CD4-positive, CD25-positive, alpha-beta regulatory T cell (primary cell): ENCODE results near the gene ATP1B4. TPM values are rescaled to one million over a fixed set of nuclear protein-coding genes. Genes with fewer than 3 reads are reported as not detected.
"Not testable (repeated sequence)": the region's sequence is repeated elsewhere in the genome, so short reads cannot be mapped to it uniquely, and the experiment has no call there.

Source experiments
- ATAC-seq, 2 donors: fragments of 150-1000 bp; cut with Tn5 transposase; one replicate each; pipeline ENCODE4 v1.10.0; 2021; ENCODE audit warnings: low read depth in 2 of 2, moderate number of reproducible peaks in 2 of 2, moderate library complexity in 1 of 2
- DNase-seq, 3 donors: peaks; one replicate each; pipeline versions ENCODE4 v3.0.0 to v3.0.0-alpha.2; 2012 to 2022; ENCODE audit warnings: mixed read lengths in 1 of 3
- H3K27ac ChIP-seq: one replicate; pipeline ENCODE4 v1.7.0; 2013; ENCODE audit warnings: mild to moderate bottlenecking, low read length; ENCODE audit not compliant: insufficient read depth, poor library complexity, severe bottlenecking
- H3K27me3 ChIP-seq: one replicate; pipeline ENCODE4 v1.7.0; 2013; ENCODE audit warnings: low read length; ENCODE audit not compliant: control insufficient read depth, insufficient read depth
- H3K36me3 ChIP-seq: one replicate; pipeline ENCODE4 v1.7.0; 2013; ENCODE audit warnings: mild to moderate bottlenecking, low read length, moderate library complexity; ENCODE audit not compliant: control insufficient read depth, insufficient read depth
- H3K4me1 ChIP-seq: 2 replicates; pipeline ENCODE4 v1.7.0; 2013; ENCODE audit warnings: mild to moderate bottlenecking, low read length; ENCODE audit not compliant: insufficient read depth, control insufficient read depth, poor library complexity, severe bottlenecking
- H3K4me3 ChIP-seq: one replicate; pipeline ENCODE4 v1.7.0; 2013; ENCODE audit warnings: low read depth, mild to moderate bottlenecking, low read length, moderate library complexity
- H3K9me3 ChIP-seq, 2 experiments: 1 replicate in 1 of 2; 2 replicates in 1 of 2; pipeline ENCODE4 v1.7.0; 2013; ENCODE audit warnings: low read length in 2 of 2, mild to moderate bottlenecking in 1 of 2, moderate library complexity in 1 of 2; ENCODE audit not compliant: control insufficient read depth in 2 of 2
- H3K27ac Mint-ChIP-seq, 3 donors: one replicate each; pipeline ENCODE4 v1.8.0; 2020 to 2022; ENCODE audit warnings: mild to moderate bottlenecking in 3 of 3, mixed read lengths in 3 of 3, moderate library complexity in 2 of 3
- H3K27me3 Mint-ChIP-seq: one replicate; pipeline ENCODE4 v1.8.0; 2022; ENCODE audit warnings: mild to moderate bottlenecking, mixed read lengths
- H3K36me3 Mint-ChIP-seq: one replicate; pipeline ENCODE4 v1.8.0; 2020; ENCODE audit warnings: mixed read lengths
- H3K4me1 Mint-ChIP-seq, 4 donors: one replicate each; pipeline ENCODE4 v1.8.0; 2020 to 2022; ENCODE audit warnings: mixed read lengths in 4 of 4, mild to moderate bottlenecking in 1 of 4
- H3K4me3 Mint-ChIP-seq, 4 donors: one replicate each; pipeline ENCODE4 v1.8.0; 2020 to 2022; ENCODE audit warnings: mild to moderate bottlenecking in 4 of 4, mixed read lengths in 4 of 4, moderate library complexity in 3 of 4
- H3K9me3 Mint-ChIP-seq, 7 donors: one replicate each; pipeline ENCODE4 v1.8.0; 2020 to 2022; ENCODE audit warnings: mixed read lengths in 7 of 7, mild to moderate bottlenecking in 3 of 7, moderate library complexity in 2 of 7
- polyA plus RNA-seq, 4 donors: library from polyadenylated mRNA; unstranded; fragments of 300-500 nt; fragmentation: Illumina TruSeq; gene quantifications; one replicate each; pipeline ENCODE4 v1.2.3, GENCODE V29; 2021
- total RNA-seq: library from RNA; stranded (reverse); gene quantifications from one replicate; pipeline ENCODE4 v1.2.3, GENCODE V29; 2022

Gene ATP1B4
- total and polyA plus RNA-seq, 5 donors from 2014 or later, result not detected

DNA sequence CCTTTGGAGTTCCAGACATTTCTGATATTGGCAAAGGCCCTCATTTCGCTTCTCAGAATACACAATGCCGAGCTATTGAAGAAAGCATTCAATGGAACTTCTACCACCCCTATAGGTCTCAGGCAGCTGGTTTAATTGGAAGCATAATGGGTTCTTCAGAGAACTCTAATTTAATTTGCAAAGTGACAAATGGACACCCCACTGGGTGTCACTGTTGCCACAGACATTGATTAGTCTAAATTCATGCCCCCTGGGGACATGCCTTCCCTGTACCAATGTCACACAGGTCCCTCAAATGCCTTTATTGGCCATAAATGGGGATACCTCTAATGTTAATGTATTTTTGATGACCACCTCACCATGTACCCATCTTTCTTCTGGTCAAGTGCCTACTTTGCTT lies 27.7 kb upstream of the ATP1B4 start:
- H3K4me3 Mint-ChIP-seq, result no peak overlapping the region
- no peak overlapping the region for H3K27ac Mint-ChIP-seq
- H3K9me3 ChIP-seq, result peaks cover 4 to 21% of the 10 kb centered on the region in 2 experiments
- no peaks in the 10 kb centered on the region for H3K4me1 Mint-ChIP-seq
- H3K4me1 ChIP-seq, result no peaks in the 10 kb centered on the region
- ATAC-seq, result no peak
- H3K36me3 Mint-ChIP-seq, result no peaks in the 10 kb centered on the region
- no peak overlapping the region for H3K27ac ChIP-seq
- no peak overlapping the region for H3K4me3 ChIP-seq
- H3K36me3 ChIP-seq, result no peaks in the 10 kb centered on the region
- peaks cover 0 to 11% (median 5%) of the 10 kb centered on the region in 7 donors for H3K9me3 Mint-ChIP-seq
- peaks cover 10% of the 10 kb centered on the region for H3K27me3 Mint-ChIP-seq
- peak in 1 of 3 donors; percentile 24 for DNase-seq
- no peaks in the 10 kb centered on the region for H3K27me3 ChIP-seq

DNA sequence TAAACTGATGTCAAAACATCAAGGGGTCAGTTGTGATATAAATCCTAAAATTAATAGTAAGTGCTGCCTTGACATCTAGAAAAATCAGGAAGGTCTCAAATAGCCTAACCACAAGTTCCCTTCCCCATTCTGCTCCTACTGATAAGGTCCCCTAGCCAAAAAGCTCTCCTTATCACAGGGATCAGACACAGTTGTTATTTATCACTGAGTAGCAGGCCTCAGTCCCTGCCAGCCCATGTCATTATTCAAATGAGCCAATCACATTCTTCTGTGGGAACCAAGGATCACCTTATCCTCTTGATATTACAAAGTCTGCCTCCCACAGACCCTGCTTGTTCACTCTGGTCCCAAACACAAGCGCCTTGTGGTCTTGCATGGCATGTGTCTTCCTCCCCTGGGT lies 27.3 kb upstream of the ATP1B4 start:
- Histone ChIP-seq H3K36me3 (no peaks in the 10 kb centered on the region), H3K9me3 (peaks cover 4 to 24% of the 10 kb centered on the region in 2 experiments), H3K27ac (no peak overlapping the region), H3K27me3 (no peaks in the 10 kb centered on the region), H3K4me3 (no peak overlapping the region), H3K4me1 (no peaks in the 10 kb centered on the region)
- Mint-ChIP-seq H3K4me3 (no peak overlapping the region), H3K4me1 (no peaks in the 10 kb centered on the region), H3K36me3 (no peaks in the 10 kb centered on the region), H3K27ac (no peak overlapping the region), H3K27me3 (peaks cover 10% of the 10 kb centered on the region), H3K9me3 (peaks cover 0 to 16% (median 5%) of the 10 kb centered on the region in 7 donors)
- DNase-seq (no peak), ATAC-seq (no peak)

DNA sequence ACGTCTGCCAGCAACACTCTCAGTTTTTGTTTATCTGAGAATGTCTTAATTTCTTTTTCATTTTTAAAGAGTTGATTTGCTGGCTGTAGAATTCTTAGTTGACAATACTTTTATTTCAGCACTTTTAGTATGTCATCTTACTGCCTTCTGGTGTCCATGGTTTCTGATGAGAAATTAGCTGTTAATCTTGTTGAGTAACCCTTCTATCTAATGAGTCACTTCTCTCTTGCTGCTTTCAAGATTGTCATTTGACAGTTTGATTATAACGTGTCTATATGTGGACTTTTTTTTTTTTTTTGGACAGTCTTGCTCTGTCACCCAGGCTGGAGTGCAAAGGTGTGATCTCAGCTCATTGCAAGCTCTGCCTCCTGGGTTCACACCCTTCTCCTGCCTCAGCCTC lies 26.6 kb upstream of the ATP1B4 start:
- peaks cover 4 to 26% of the 10 kb centered on the region in 2 experiments for H3K9me3 ChIP-seq
- Mint-ChIP-seq H3K4me1 (no peaks in the 10 kb centered on the region), H3K27ac (no peak overlapping the region), H3K27me3 (peaks cover 10% of the 10 kb centered on the region), H3K36me3 (no peaks in the 10 kb centered on the region), H3K9me3 (peaks cover 0 to 18% (median 5%) of the 10 kb centered on the region in 7 donors), H3K4me3 (no peak overlapping the region)
- ATAC-seq (no peak), DNase-seq (no peak)
- no peaks in the 10 kb centered on the region for H3K27me3 ChIP-seq
- no peaks in the 10 kb centered on the region for H3K4me1 ChIP-seq
- no peaks in the 10 kb centered on the region for H3K36me3 ChIP-seq
- H3K4me3 ChIP-seq, result no peak overlapping the region
- H3K27ac ChIP-seq, result no peak overlapping the region

DNA sequence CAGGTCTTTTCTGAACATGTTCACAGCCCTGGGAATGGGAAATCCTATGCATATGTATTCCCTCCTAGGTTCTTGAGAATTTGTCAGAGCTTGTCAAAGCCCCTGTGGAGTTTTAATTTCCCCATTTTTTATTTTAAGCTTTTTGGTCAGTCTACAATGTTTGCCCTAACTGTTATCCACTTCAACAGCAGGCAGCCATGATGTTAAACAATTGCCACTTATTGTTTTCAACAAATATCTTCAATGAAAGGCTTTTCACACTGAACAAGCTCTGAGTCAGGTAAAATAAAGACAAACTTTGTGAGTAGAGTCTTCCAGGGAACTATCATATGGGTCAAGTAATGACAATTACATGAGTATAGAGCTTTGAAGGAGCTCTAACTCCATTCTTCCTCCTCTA lies 25.0 kb upstream of the ATP1B4 start:
- H3K4me1 ChIP-seq, result no peaks in the 10 kb centered on the region
- peaks cover 4 to 26% of the 10 kb centered on the region in 2 experiments for H3K9me3 ChIP-seq
- ATAC-seq (no peak), DNase-seq (no peak)
- no peaks in the 10 kb centered on the region for H3K27me3 ChIP-seq
- no peak overlapping the region for H3K27ac ChIP-seq
- H3K36me3 ChIP-seq, result no peaks in the 10 kb centered on the region
- H3K9me3 Mint-ChIP-seq, result peaks cover 0 to 22% (median 7%) of the 10 kb centered on the region in 7 donors
- no peak overlapping the region for H3K27ac Mint-ChIP-seq
- H3K4me3 Mint-ChIP-seq, result no peak overlapping the region
- no peaks in the 10 kb centered on the region for H3K36me3 Mint-ChIP-seq
- H3K27me3 Mint-ChIP-seq, result peaks cover 10% of the 10 kb centered on the region
- H3K4me1 Mint-ChIP-seq, result no peaks in the 10 kb centered on the region
- H3K4me3 ChIP-seq, result no peak overlapping the region

DNA sequence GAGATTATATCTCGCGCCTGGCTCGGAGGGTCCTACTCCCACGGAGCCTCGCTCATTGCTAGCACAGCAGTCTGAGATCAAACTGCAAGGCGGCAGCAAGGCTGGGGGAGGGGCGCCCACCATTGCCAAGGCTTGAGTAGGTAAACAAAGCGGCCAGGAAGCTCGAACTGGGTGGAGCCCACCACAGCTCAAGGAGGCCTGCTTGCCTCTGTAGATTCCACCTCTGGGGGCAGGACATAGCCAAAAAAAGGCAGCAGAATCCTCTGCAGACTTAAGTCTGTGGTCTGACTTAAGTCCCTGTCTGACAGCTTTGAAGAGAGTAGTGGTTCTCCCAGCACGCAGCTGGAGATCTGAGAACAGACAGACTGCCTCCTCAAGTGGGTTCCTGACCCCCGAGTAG lies 17.3 kb upstream of the ATP1B4 start:
- H3K9me3 Mint-ChIP-seq, H3K4me3 ChIP-seq, H3K9me3 ChIP-seq, H3K36me3 Mint-ChIP-seq, H3K27me3 Mint-ChIP-seq, H3K27ac ChIP-seq, H3K27ac Mint-ChIP-seq, H3K36me3 ChIP-seq, H3K4me3 Mint-ChIP-seq, ATAC-seq, H3K27me3 ChIP-seq, H3K4me1 ChIP-seq: not testable (repeated sequence)
- peaks cover 0 to 12% (median 0%) of the 10 kb centered on the region in 4 donors for H3K4me1 Mint-ChIP-seq
- peak in 1 of 3 donors; percentile 55 for DNase-seq

DNA sequence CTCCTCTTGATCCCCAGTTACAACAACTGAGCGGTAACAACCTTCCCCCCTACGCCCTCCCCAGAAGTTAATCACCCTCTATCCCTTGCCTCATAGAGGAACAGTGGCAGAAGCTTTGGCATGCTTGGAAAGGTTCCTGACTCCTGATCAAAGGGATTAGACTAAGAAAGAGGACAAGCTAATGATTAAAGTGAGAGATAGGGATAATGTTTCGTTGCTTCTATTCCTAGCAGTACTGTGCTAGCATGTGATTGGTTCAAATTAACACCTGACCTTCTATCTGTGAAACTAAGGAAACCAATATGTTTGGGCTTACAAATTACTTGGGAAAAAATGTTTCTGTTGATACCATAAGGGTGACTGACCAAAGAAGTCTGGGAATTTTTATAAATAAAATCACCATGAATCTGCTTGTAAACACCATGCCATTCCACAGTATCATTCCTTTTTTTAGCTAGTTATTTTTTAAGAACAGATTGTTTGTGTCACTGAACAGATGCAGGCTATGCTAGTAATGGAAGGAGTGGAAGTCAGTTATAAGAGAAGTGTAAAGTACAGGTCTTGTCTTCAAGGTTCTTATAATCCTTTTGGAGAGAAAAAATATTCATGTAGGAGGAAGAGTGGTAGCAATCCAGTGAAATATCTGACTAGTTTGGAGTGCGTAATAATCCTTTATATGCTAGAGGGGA lies 11.3 kb upstream of the ATP1B4 start:
- H3K4me3 Mint-ChIP-seq, result no peak overlapping the region
- Histone ChIP-seq H3K36me3 (no peaks in the 10 kb centered on the region), H3K27ac (no peak overlapping the region), H3K9me3 (no peaks in the 10 kb centered on the region), H3K27me3 (no peaks in the 10 kb centered on the region), H3K4me1 (no peaks in the 10 kb centered on the region), H3K4me3 (no peak overlapping the region)
- no peaks in the 10 kb centered on the region for H3K36me3 Mint-ChIP-seq
- ATAC-seq, result no peak
- peaks cover 0 to 7% (median 2%) of the 10 kb centered on the region in 7 donors for H3K9me3 Mint-ChIP-seq
- H3K4me1 Mint-ChIP-seq, result no peaks in the 10 kb centered on the region
- H3K27me3 Mint-ChIP-seq, result peaks cover 15% of the 10 kb centered on the region
- no peak overlapping the region for H3K27ac Mint-ChIP-seq
- no peak for DNase-seq

DNA sequence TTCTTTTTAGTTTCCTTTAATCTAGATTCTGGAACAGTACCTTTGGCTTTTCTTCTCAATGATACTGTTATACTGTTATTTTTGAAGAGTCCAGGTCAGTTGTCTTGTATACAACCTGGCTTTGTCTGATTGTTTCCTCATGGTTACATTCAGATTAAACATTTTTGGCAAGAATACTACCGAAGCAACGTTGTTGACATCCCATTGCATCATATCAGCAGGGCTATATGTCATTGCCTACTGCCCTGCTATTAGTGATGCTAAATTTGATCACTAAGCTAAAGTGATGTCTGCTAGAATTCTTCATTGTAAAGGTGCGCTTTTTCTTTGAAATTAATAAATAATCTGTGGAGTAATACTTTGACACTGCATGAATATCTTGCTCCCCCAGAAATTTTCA lies 5.8 kb upstream of the ATP1B4 start:
- no peak for DNase-seq
- ATAC-seq, result no peak
- Mint-ChIP-seq H3K4me3 (no peak overlapping the region), H3K27ac (no peak overlapping the region), H3K36me3 (no peaks in the 10 kb centered on the region), H3K9me3 (peaks cover 0 to 5% (median 0%) of the 10 kb centered on the region in 7 donors), H3K27me3 (peaks cover 24% of the 10 kb centered on the region), H3K4me1 (no peaks in the 10 kb centered on the region)
- Histone ChIP-seq H3K9me3 (no peaks in the 10 kb centered on the region), H3K4me3 (no peak overlapping the region), H3K27me3 (no peaks in the 10 kb centered on the region), H3K4me1 (no peaks in the 10 kb centered on the region), H3K36me3 (no peaks in the 10 kb centered on the region), H3K27ac (no peak overlapping the region)

DNA sequence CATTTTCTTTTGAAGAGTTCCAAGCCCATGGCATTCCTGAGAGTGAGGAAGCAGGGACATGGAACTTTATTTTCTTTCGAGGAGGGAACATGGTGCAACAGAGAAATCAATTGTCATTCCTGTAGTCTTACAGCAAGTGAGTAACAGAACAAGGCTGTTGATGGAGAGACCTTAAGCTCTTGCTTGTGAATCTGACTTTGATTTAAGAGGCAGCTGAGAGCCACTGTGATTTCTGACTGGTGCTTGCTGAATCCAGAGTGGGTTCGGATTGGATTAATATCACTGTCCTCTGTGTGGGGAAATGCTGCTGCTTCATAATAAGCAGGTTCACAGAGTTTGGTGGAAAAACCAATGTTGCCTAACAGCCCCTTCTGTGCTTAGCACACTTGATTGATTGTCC lies 4.7 kb upstream of the ATP1B4 start:
- H3K4me3 ChIP-seq, result no peak overlapping the region
- ATAC-seq (no peak), DNase-seq (no peak)
- no peaks in the 10 kb centered on the region for H3K36me3 Mint-ChIP-seq
- H3K4me3 Mint-ChIP-seq, result no peak overlapping the region
- no peaks in the 10 kb centered on the region for H3K4me1 Mint-ChIP-seq
- no peaks in the 10 kb centered on the region for H3K9me3 ChIP-seq
- no peak overlapping the region for H3K27ac Mint-ChIP-seq
- peaks cover 20% of the 10 kb centered on the region for H3K27me3 Mint-ChIP-seq
- no peak overlapping the region for H3K27ac ChIP-seq
- H3K9me3 Mint-ChIP-seq, result peaks cover 0 to 4% (median 0%) of the 10 kb centered on the region in 7 donors
- H3K36me3 ChIP-seq, result no peaks in the 10 kb centered on the region
- no peaks in the 10 kb centered on the region for H3K4me1 ChIP-seq
- no peaks in the 10 kb centered on the region for H3K27me3 ChIP-seq
